AML-193 (cell line): ENCODE measurements around the gene PLAC8.
A peak's percentile ranks its signal among the peaks of the same experiment; 100 is the strongest.
"Not testable (repeated sequence)": the region's sequence is repeated elsewhere in the genome, so short reads cannot be mapped to it uniquely, and the experiment has no call there.

Experiments
- DNase-seq, 2 experiments: peaks; one replicate each; lab custom pipeline; 2025; lab: John Stamatoyannopoulos, UW

PLAC8 gene

DNA sequence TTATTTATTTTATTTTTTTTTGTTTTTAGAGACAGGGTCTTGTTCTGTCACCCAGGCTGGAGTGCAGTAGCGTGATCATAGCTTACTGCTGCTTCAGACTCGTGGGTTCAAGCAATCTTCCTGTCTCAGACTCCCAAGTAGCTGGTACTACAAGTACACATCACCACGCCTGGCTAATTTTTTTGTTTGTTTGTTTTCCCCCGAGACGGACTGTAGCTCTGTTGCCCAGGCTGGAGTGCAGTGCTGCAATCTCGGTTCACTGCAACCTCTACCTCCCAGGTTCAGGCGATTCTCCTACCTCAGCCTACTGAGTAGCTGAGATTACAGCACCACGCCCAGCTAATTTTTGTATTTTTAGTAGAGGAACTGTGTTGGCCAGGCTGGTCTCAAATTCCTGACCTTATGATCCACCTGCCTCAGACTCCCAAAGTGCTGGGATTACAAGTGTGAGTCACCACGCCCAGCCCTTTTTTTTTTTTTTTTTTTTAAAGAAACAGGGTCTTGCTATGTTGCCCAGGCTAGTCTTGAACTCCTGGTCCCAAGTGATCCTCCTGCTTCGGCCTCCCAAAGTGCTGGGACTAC is 47.4 kb downstream of the PLAC8 start:
- DNase-seq = no peak

DNA sequence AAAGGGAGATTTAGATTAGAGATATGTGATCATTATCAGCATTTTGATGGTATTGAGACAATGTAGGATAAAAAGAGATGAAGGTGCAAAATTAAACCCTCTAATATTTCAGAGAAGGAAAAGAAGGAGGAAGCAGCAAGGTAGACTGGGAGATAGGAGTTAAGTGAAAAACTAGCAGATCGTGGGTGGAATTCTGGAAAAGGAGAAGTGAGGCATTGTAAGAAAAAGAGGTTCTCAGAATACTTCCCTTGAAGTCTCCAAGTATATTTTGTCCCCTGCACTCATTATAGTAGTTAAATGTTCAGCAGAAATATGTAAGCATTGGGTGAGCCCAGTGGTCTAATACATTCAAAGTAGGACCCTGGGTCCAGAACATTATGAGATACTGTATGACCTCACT is 49.3 kb downstream of the PLAC8 start:
- no peak for DNase-seq

- no peak for DNase-seq
Measured at GRCh38 chr4:83062739-83063138, 51.8 kb downstream of the PLAC8 start.

DNA sequence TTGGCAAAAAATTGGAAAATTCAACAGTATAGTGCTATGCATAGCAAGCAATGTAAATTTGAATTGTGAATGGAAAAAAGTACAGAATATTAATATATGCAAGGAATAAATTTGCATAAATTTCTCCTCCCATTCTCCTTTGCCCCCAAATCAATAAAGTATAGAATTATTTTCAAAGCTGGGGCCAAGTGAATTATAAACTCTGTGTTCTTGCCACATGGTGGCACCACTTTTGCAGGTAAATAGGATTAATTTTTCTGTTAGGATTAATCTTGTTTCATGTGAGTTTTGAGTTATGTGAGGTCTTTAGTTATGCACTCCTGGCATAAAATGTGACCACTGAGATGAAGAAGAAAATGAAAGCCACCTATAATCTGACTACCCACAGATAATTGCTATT is 59.6 kb downstream of the PLAC8 start:
- peak; percentile 34 to 47 for DNase-seq

DNA sequence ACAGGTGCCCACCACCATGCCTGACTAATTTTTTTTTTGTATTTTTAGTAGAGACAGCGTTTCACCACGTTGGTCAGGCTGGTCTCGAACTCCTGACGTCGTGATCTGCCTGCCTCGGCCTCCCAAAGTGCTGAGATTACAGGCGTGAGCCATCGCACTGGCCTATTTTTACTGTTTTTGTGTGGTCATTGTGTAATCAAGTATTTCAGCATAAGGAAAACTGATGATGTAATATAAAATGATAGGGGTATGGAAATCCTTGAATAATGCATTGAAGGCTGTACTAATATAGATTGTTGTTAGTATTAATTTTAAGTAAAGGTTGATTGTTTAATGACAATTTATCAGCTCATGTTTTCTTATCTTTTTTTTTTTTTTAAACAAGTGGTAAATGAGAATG is 65.7 kb downstream of the PLAC8 start:
- DNase-seq = not testable (repeated sequence)

DNA sequence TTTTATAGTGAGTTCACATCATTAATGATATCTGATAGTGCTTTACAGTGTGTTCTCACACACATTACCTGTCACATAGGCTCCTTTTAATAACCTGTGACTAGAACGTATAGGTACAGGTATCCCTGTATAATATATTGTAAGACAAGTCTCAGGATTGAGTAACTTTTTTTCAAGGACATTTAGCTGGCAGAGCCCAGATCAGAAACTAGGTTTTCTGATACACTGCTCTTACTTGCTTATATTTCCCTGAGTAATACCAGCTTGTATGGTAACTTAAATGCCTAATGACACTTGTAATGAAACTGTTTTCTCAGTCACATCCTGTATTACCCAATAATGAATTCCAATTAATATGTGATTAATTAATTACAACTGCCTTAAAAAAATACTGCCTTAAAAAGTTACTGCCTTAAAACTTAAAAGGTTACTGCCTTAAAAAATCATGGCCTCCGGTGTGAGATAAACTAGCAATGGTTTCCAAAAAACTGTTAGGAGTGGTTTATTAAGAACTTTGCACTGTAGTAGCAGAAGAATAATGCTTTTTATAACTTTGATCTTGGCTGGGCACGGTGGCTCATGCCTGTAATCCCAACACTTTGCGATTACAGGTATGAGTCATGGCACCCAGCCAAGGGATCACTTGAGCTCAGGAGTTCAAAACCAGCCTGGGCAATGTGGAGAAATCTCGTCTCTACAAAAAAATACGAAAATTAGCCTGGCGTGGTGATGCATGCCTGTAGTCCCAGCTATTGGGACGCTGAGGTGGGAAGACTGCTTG is 67.6 kb downstream of the PLAC8 start:
- no peak for DNase-seq

GRCh38 chr4:83043801-83044407 is 70.6 kb downstream of the PLAC8 start:
- DNase-seq = no peak

GRCh38 chr4:83043157-83043556 is 71.4 kb downstream of the PLAC8 start:
- DNase-seq = not testable (repeated sequence)

- no peak for DNase-seq
Measured at GRCh38 chr4:83040269-83040668, 74.3 kb downstream of the PLAC8 start.
